Osteoblast (primary cell): ENCODE measurements around the gene CLCNKA. TPM values are rescaled to one million over a fixed set of nuclear protein-coding genes. Genes with fewer than 3 reads are reported as not detected.

Experiments used
- DNase-seq: peaks from one replicate; pipeline ENCODE4 v3.0.0; 2011; ENCODE audit warnings: low spot score, mixed read lengths; ENCODE audit not compliant: insufficient read length; ENCODE audit errors: missing footprints
- H2AFZ ChIP-seq: 2 replicates; pipeline ENCODE4 v1.6.0; 2011; ENCODE audit warnings: mild to moderate bottlenecking, low read length
- H3K27ac ChIP-seq: 2 replicates; pipeline ENCODE4 v1.5.1; 2011; ENCODE audit warnings: mild to moderate bottlenecking, low read depth, low read length, moderate library complexity
- H3K27me3 ChIP-seq: 2 replicates; pipeline ENCODE4 v1.6.0; 2012; ENCODE audit warnings: mild to moderate bottlenecking, control low read depth, inconsistent platforms, low read length, moderate library complexity; ENCODE audit not compliant: insufficient read depth
- H3K36me3 ChIP-seq: 2 replicates; pipeline ENCODE4 v1.5.1; 2011; ENCODE audit warnings: mild to moderate bottlenecking, low read length, control low read depth, moderate library complexity; ENCODE audit not compliant: insufficient read depth
- H3K4me1 ChIP-seq: 2 replicates; pipeline ENCODE4 v1.5.1; 2011; ENCODE audit warnings: mild to moderate bottlenecking, low read length, control low read depth, moderate library complexity; ENCODE audit not compliant: insufficient read depth
- H3K4me2 ChIP-seq: 2 replicates; pipeline ENCODE4 v1.6.0; 2011; ENCODE audit warnings: mild to moderate bottlenecking, low read length; ENCODE audit not compliant: insufficient read depth
- H3K4me3 ChIP-seq: fragments of 200-600 bp; sonication (generic); 3 replicates; pipeline ENCODE4 v1.5.1; 2012; ENCODE audit warnings: mild to moderate bottlenecking, low read length, inconsistent platforms; ENCODE audit not compliant: insufficient read depth
- H3K79me2 ChIP-seq: 2 replicates; pipeline ENCODE4 v1.6.0; 2012; ENCODE audit warnings: mild to moderate bottlenecking, low read length, control low read depth, inconsistent platforms; ENCODE audit not compliant: insufficient read depth
- H3K9me3 ChIP-seq: 2 replicates; pipeline ENCODE4 v1.5.1; 2011; ENCODE audit warnings: low read depth, low read length, control low read depth
- H4K20me1 ChIP-seq: 2 replicates; pipeline ENCODE4 v1.6.0; 2012; ENCODE audit warnings: mild to moderate bottlenecking, low read length, control low read depth; ENCODE audit not compliant: insufficient read depth
- CTCF ChIP-seq: IDR thresholded peaks from 2 replicates; pipeline ENCODE4 v1.5.1; 2011; ENCODE audit warnings: mild to moderate bottlenecking, low read depth, low read length, moderate library complexity; ENCODE audit errors: extremely low read depth
- total RNA-seq: library from RNA; depleted of rRNA; stranded (reverse); fragments of >200 nt; gene quantifications from 2 replicates; pipeline ENCODE4 v1.2.3, GENCODE V29; 2012

Gene CLCNKA
- total RNA-seq, 1 donor, result not detected

- H3K4me3 ChIP-seq, result no peak overlapping the region
- no peaks in the 10 kb centered on the region for H3K4me1 ChIP-seq
- H4K20me1 ChIP-seq, result no peaks in the 10 kb centered on the region
- no peaks in the 10 kb centered on the region for H3K9me3 ChIP-seq
- peak; percentile 57 for DNase-seq
- peaks cover 2% of the 10 kb centered on the region for H3K27me3 ChIP-seq
- H2AFZ ChIP-seq, result no peak overlapping the region
- H3K36me3 ChIP-seq, result no peaks in the 10 kb centered on the region
- no peak overlapping the region for H3K4me2 ChIP-seq
- no peaks in the 10 kb centered on the region for H3K79me2 ChIP-seq
- TF ChIP-seq CTCF, result no peak
- H3K27ac ChIP-seq, result no peak overlapping the region
Observed at GRCh38 chr1:16067933-16068332, 46.1 kb downstream of the CLCNKA start.

- no peak overlapping the region for H3K27ac ChIP-seq
- H3K36me3 ChIP-seq, result no peaks in the 10 kb centered on the region
- peaks cover 2% of the 10 kb centered on the region for H3K27me3 ChIP-seq
- no peak overlapping the region for H3K4me2 ChIP-seq
- H4K20me1 ChIP-seq, result no peaks in the 10 kb centered on the region
- peaks cover under 1% of the 10 kb centered on the region for H3K4me1 ChIP-seq
- peak; percentile 93 for DNase-seq
- no peaks in the 10 kb centered on the region for H3K79me2 ChIP-seq
- no peaks in the 10 kb centered on the region for H3K9me3 ChIP-seq
- H3K4me3 ChIP-seq, result no peak overlapping the region
- no peak for TF ChIP-seq CTCF
- no peak overlapping the region for H2AFZ ChIP-seq
Observed at GRCh38 chr1:16068356-16069270, 46.8 kb downstream of the CLCNKA start.

GRCh38 chr1:16070640-16071355, 49.0 kb downstream of the CLCNKA start:
- Histone ChIP-seq H3K4me1 (peaks cover 15% of the 10 kb centered on the region), H3K4me3 (no peak overlapping the region), H3K9me3 (no peaks in the 10 kb centered on the region), H3K27ac (no peak overlapping the region), H4K20me1 (no peaks in the 10 kb centered on the region), H3K27me3 (no peaks in the 10 kb centered on the region), H3K4me2 (no peak overlapping the region), H2AFZ (no peak overlapping the region), H3K79me2 (no peaks in the 10 kb centered on the region), H3K36me3 (no peaks in the 10 kb centered on the region)
- TF ChIP-seq CTCF, result no peak
- DNase-seq, result peak; percentile 73

- Histone ChIP-seq H3K4me3 (no peak overlapping the region), H3K4me2 (no peak overlapping the region), H2AFZ (no peak overlapping the region), H3K9me3 (no peaks in the 10 kb centered on the region), H3K27me3 (no peaks in the 10 kb centered on the region), H3K36me3 (no peaks in the 10 kb centered on the region), H4K20me1 (no peaks in the 10 kb centered on the region), H3K27ac (no peak overlapping the region), H3K79me2 (no peaks in the 10 kb centered on the region), H3K4me1 (peaks cover 23% of the 10 kb centered on the region)
- DNase-seq, result peak; percentile 71
- no peak for TF ChIP-seq CTCF
Observed at GRCh38 chr1:16071614-16072013, 49.8 kb downstream of the CLCNKA start.
